Right atrium auricular region (tissue), 2 donors: ENCODE data around the gene MSRB3. TPM values are rescaled to one million over a fixed set of nuclear protein-coding genes. Genes with fewer than 3 reads are reported as not detected.

Experiments used
- DNase-seq: peaks from one replicate; pipeline ENCODE4 v3.0.0-alpha.2; 2019; ENCODE audit warnings: low spot score
- H3K27ac ChIP-seq, 2 donors: fragments of 200-600 bp; sonication (generic); 1 replicate in 1 of 2; 2 replicates in 1 of 2; pipeline ENCODE4 v1.5.1; 2016 to 2019
- H3K27me3 ChIP-seq, 2 donors: fragments of 200-600 bp; sonication (generic); one replicate each; pipeline versions ENCODE4 v1.5.1 to v1.6.0; 2017 to 2019
- H3K36me3 ChIP-seq: fragments of 200-600 bp; sonication (generic); one replicate; pipeline ENCODE4 v1.5.1; 2016
- H3K4me1 ChIP-seq, 2 donors: fragments of 200-600 bp; sonication (generic); one replicate each; pipeline versions ENCODE4 v1.5.1 to v1.6.0; 2017 to 2019
- H3K4me3 ChIP-seq, 2 donors: fragments of 200-600 bp; sonication (generic); 1 replicate in 1 of 2; 2 replicates in 1 of 2; pipeline ENCODE4 v1.5.1; 2017 to 2019; ENCODE audit warnings: mild to moderate bottlenecking in 1 of 2, moderate library complexity in 1 of 2
- H3K9me3 ChIP-seq, 2 donors: fragments of 200-600 bp; sonication (generic); one replicate each; pipeline ENCODE4 v1.5.1; 2019
- CTCF ChIP-seq, 2 donors: fragments of 200-600 bp; sonication (generic); IDR thresholded peaks; one replicate each; pipeline ENCODE4 v1.5.1; 2019; ENCODE audit warnings: antibody characterized with exemption in 2 of 2
- total RNA-seq, 2 donors: library from RNA; depleted of rRNA; stranded (reverse); fragments of >200 nt; gene quantifications; one replicate each; pipeline ENCODE4 v1.1.0, GENCODE V29; 2016

Gene MSRB3
- total RNA-seq, 2 donors from 2014 or later, result 98.3 to 108 TPM

- no peak for TF ChIP-seq CTCF (IDR thresholded peaks at IDR 0.05)
- Histone ChIP-seq H3K27me3 (no peaks in the 10 kb centered on the region), H3K27ac (no peak overlapping the region), H3K36me3 (peaks cover 31% of the 10 kb centered on the region), H3K4me3 (no peak overlapping the region), H3K9me3 (no peaks in the 10 kb centered on the region), H3K4me1 (no peaks in the 10 kb centered on the region)
- no peak for DNase-seq
Measured at GRCh38 chr12:65460063-65460462, 181.6 kb downstream of the MSRB3 start.

GRCh38 chr12:65461017-65461416 is 182.5 kb downstream of the MSRB3 start:
- DNase-seq, result no peak
- Histone ChIP-seq H3K27ac (no peak overlapping the region), H3K4me3 (no peak overlapping the region), H3K9me3 (no peaks in the 10 kb centered on the region), H3K27me3 (no peaks in the 10 kb centered on the region), H3K36me3 (peaks cover 31% of the 10 kb centered on the region), H3K4me1 (no peaks in the 10 kb centered on the region)
- no peak for TF ChIP-seq CTCF (IDR thresholded peaks at IDR 0.05)

- TF ChIP-seq CTCF (IDR thresholded peaks at IDR 0.05), result no peak
- no peak for DNase-seq
- Histone ChIP-seq H3K36me3 (peaks cover 40% of the 10 kb centered on the region), H3K27me3 (no peaks in the 10 kb centered on the region), H3K27ac (no peak overlapping the region), H3K9me3 (no peaks in the 10 kb centered on the region), H3K4me1 (no peaks in the 10 kb centered on the region), H3K4me3 (no peak overlapping the region)
Measured at GRCh38 chr12:65462484-65462883, 184.0 kb downstream of the MSRB3 start.

- TF ChIP-seq CTCF (IDR thresholded peaks at IDR 0.05), result no peak
- Histone ChIP-seq H3K4me1 (no peaks in the 10 kb centered on the region), H3K27ac (no peak overlapping the region), H3K36me3 (peaks cover 40% of the 10 kb centered on the region), H3K9me3 (no peaks in the 10 kb centered on the region), H3K4me3 (no peak overlapping the region), H3K27me3 (no peaks in the 10 kb centered on the region)
- no peak for DNase-seq
Measured at GRCh38 chr12:65463082-65463481, 184.6 kb downstream of the MSRB3 start.

GRCh38 chr12:65463611-65464010 is 185.1 kb downstream of the MSRB3 start:
- Histone ChIP-seq H3K36me3 (peaks cover 40% of the 10 kb centered on the region), H3K27me3 (no peaks in the 10 kb centered on the region), H3K9me3 (no peaks in the 10 kb centered on the region), H3K4me3 (no peak overlapping the region), H3K27ac (no peak overlapping the region), H3K4me1 (no peaks in the 10 kb centered on the region)
- TF ChIP-seq CTCF (IDR thresholded peaks at IDR 0.05), result no peak
- no peak for DNase-seq

- no peak for TF ChIP-seq CTCF (IDR thresholded peaks at IDR 0.05)
- H3K27ac ChIP-seq, result no peak overlapping the region
Measured at GRCh38 chr12:65464930-65465329, 186.4 kb downstream of the MSRB3 start.

More at GRCh38 chr12:65464930-65465329, 186.4 kb downstream of the MSRB3 start:
- Histone ChIP-seq H3K36me3 (peaks cover 32% of the 10 kb centered on the region), H3K4me1 (no peaks in the 10 kb centered on the region), H3K4me3 (no peak overlapping the region), H3K27me3 (no peaks in the 10 kb centered on the region), H3K9me3 (no peaks in the 10 kb centered on the region)
- no peak for DNase-seq
